ENCODE data around the gene RCVRN.
"Not testable (repeated sequence)": the region's sequence is repeated elsewhere in the genome, so short reads cannot be mapped to it uniquely, and the experiment has no call there.

Gene RCVRN

DNA sequence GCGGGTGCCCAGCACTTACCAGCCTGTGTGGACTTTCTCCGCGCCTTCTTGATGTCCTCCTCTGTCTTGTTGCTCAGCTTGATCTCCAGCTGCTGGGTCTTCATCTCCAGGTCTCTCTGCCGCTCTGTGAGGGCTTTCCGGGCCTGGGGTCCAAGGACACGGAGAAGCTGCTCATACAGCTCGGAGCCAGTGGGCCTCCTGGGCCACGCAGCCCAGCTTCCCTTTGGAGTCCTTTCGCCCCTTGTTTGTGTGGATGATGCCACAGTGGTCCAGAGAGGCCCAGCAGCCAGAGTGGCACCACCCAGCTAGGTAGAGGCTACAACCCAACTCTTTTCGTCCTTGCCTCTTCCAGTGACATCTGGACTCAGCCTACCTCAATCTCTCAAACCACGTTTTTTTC is 20.4 kb upstream of the RCVRN start:
- Histone ChIP-seq H3K4me1 (ENCODE audit: control extremely low read depth in 1 of 4, control insufficient read depth in 4 of 4, insufficient read depth in 4 of 4, low read length in 3 of 4) (no peaks in the 10 kb centered on the region), H3K27me3 (replicated peaks in 2 of 5; ENCODE audit: control insufficient read depth in 4 of 5, insufficient read depth in 5 of 5, low read length in 4 of 5) (no peaks in the 10 kb centered on the region), H3K9me3 (ENCODE audit: control extremely low read depth in 1 of 5, control insufficient read depth in 4 of 5, insufficient read depth in 2 of 5, low read depth in 1 of 5, low read length in 4 of 5) (no peaks in the 10 kb centered on the region), H3K4me3 (ENCODE audit: control insufficient read depth in 1 of 7, extremely low read depth in 1 of 7, insufficient read depth in 4 of 7, low read depth in 2 of 7, low read length in 6 of 7) (no peak overlapping the region), H3K27ac (ENCODE audit: insufficient read depth in 1 of 2, low read depth in 1 of 2, low read length in 2 of 2, poor library complexity in 1 of 2, severe bottlenecking in 2 of 2) (no peak overlapping the region), H3K36me3 (ENCODE audit: control insufficient read depth in 4 of 4, insufficient read depth in 4 of 4, low read length in 3 of 4) (peaks cover 0 to 3% (median 0%) of the 10 kb centered on the region in 4 experiments)
- DNase-seq: no peak
- POLR2A ChIA-PET: no interaction called here
- WGBS (ENCODE audit: insufficient coverage): 97% methylated on average over 11 of the region's 11 CpGs
- CTCF ChIA-PET: interaction anchor here (0.9 to 4.5 kb wide), 11 partner anchors 15 to 421 kb away, joined by 3 to 23 read pairs (median 5); no protein-coding TSS in a partner anchor

DNA sequence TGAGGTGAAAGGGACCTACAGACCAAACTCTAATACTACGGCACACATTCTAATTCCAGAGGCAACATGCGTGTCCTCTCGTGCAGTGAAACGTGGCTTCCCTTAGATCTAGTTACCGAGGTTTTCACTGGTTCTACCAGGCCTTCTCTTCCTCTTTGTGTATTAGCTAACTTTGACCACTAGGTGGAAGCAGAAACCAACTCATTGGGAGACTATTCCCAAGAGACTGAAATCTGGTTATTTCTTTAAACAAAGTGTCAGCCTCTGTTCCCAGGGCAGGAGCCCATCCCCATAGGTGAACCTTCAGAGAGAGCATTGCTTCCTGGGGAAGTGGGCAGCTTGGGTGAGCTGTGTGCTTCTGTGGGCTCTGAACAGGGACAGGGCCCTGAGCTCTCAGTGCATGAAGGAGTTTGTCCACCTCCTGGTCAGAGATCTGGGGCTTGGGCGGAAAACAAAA is 19.7 kb upstream of the RCVRN start:
- Histone ChIP-seq H3K27me3 (replicated peaks in 2 of 5; ENCODE audit: control insufficient read depth in 4 of 5, insufficient read depth in 5 of 5, low read length in 4 of 5) (no peaks in the 10 kb centered on the region), H3K4me3 (ENCODE audit: control insufficient read depth in 1 of 7, extremely low read depth in 1 of 7, insufficient read depth in 4 of 7, low read depth in 2 of 7, low read length in 6 of 7) (no peak overlapping the region), H3K4me1 (ENCODE audit: control extremely low read depth in 1 of 4, control insufficient read depth in 4 of 4, insufficient read depth in 4 of 4, low read length in 3 of 4) (no peaks in the 10 kb centered on the region), H3K36me3 (ENCODE audit: control insufficient read depth in 4 of 4, insufficient read depth in 4 of 4, low read length in 3 of 4) (peaks cover 0 to 5% (median 0%) of the 10 kb centered on the region in 4 experiments), H3K27ac (ENCODE audit: insufficient read depth in 1 of 2, low read depth in 1 of 2, low read length in 2 of 2, poor library complexity in 1 of 2, severe bottlenecking in 2 of 2) (no peak overlapping the region), H3K9me3 (ENCODE audit: control extremely low read depth in 1 of 5, control insufficient read depth in 4 of 5, insufficient read depth in 2 of 5, low read depth in 1 of 5, low read length in 4 of 5) (no peaks in the 10 kb centered on the region)
- peak; percentile 50 to 76 (median 66) for DNase-seq
- ChIA-PET CTCF (interaction anchor here (0.7 to 4.5 kb wide), 13 partner anchors 16 to 369 kb away, joined by 3 to 23 read pairs (median 4); no protein-coding TSS in a partner anchor), POLR2A (no interaction called here)
- 20% methylated on average over 5 of the region's 6 CpGs for WGBS (ENCODE audit: insufficient coverage)

DNA sequence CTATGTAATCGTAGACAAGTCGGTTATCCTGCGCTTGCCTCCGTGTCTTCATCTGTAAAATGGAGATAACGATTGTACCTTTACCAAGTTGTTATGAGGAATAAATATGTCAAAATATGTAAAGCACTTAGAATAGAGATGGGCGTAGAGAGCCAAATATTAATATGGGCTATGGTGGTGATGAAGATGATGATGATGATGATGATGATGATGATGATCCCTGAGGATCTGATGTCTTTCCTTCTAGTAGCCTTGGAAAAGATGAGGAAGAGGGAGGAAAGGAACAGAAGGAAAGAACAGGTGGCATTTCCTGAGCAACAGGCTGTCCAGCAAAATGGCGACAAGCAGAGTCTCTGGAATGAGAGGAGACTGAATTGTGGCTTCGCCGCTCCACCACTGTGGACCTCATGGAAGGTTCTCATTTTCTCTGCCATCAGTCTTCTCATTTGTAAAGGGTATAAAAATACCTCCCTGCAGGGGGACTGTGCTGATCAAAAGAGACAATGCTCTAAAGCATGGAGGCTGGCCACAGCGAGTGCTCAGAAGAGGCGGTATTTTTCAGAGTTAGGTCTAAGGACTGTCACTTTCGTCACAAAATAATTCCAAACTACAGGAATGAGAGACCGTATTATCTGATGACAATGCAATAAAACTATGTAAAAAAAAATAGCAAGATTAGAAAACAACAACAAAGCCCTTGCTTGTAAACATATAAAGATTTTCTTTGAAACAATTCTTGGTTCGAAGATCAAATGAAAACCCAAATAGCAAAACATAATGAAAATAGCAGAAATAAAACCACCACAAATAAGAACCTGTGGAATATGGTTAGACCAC is 17.2 kb upstream of the RCVRN start:
- Histone ChIP-seq H3K9me3 (ENCODE audit: control extremely low read depth in 1 of 5, control insufficient read depth in 4 of 5, insufficient read depth in 2 of 5, low read depth in 1 of 5, low read length in 4 of 5) (no peaks in the 10 kb centered on the region), H3K4me3 (ENCODE audit: control insufficient read depth in 1 of 7, extremely low read depth in 1 of 7, insufficient read depth in 4 of 7, low read depth in 2 of 7, low read length in 6 of 7) (no peak overlapping the region), H3K27me3 (replicated peaks in 2 of 5; ENCODE audit: control insufficient read depth in 4 of 5, insufficient read depth in 5 of 5, low read length in 4 of 5) (no peaks in the 10 kb centered on the region), H3K36me3 (ENCODE audit: control insufficient read depth in 4 of 4, insufficient read depth in 4 of 4, low read length in 3 of 4) (peaks cover 0 to 10% (median 0%) of the 10 kb centered on the region in 4 experiments), H3K4me1 (ENCODE audit: control extremely low read depth in 1 of 4, control insufficient read depth in 4 of 4, insufficient read depth in 4 of 4, low read length in 3 of 4) (no peaks in the 10 kb centered on the region), H3K27ac (ENCODE audit: insufficient read depth in 1 of 2, low read depth in 1 of 2, low read length in 2 of 2, poor library complexity in 1 of 2, severe bottlenecking in 2 of 2) (no peak overlapping the region)
- DNase-seq: no peak
- WGBS (ENCODE audit: insufficient coverage): 100% methylated on average over 6 of the region's 14 CpGs
- CTCF ChIA-PET: interaction anchor here (1.0 kb wide), 1 partner anchor 37 kb away, joined by 3 read pairs; no protein-coding TSS in a partner anchor
- POLR2A ChIA-PET: no interaction called here

DNA sequence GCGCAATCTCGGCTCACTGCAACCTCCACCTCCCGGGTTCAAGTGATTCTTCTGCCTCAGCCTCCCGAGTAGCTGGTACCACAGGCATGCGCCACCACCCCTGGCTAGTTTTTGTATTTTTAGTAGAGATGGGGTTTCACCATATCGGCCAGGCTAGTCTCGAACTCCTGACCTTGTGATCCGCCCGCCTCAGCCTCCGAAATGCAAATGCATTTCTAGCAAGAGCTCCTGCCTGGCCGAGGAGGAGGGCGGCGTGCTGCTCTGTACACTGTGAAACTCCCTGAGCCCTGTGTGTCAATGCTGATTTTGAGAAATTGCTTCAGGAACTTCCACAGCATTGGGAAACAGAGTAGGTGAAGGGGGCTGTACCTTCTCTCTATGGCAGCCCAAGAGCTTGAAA is 16.1 kb upstream of the RCVRN start:
- H3K9me3 ChIP-seq (ENCODE audit: control extremely low read depth in 1 of 5, control insufficient read depth in 4 of 5, insufficient read depth in 2 of 5, low read depth in 1 of 5, low read length in 4 of 5); H3K4me3 ChIP-seq (ENCODE audit: control insufficient read depth in 1 of 7, extremely low read depth in 1 of 7, insufficient read depth in 4 of 7, low read depth in 2 of 7, low read length in 6 of 7); H3K27ac ChIP-seq (ENCODE audit: insufficient read depth in 1 of 2, low read depth in 1 of 2, low read length in 2 of 2, poor library complexity in 1 of 2, severe bottlenecking in 2 of 2); H3K36me3 ChIP-seq (ENCODE audit: control insufficient read depth in 4 of 4, insufficient read depth in 4 of 4, low read length in 3 of 4); DNase-seq; H3K27me3 ChIP-seq (replicated peaks in 2 of 5; ENCODE audit: control insufficient read depth in 4 of 5, insufficient read depth in 5 of 5, low read length in 4 of 5); H3K4me1 ChIP-seq (ENCODE audit: control extremely low read depth in 1 of 4, control insufficient read depth in 4 of 4, insufficient read depth in 4 of 4, low read length in 3 of 4); POLR2A ChIA-PET: not testable (repeated sequence)
- CTCF ChIA-PET: interaction anchor here (1.0 to 1.4 kb wide), 2 partner anchors 9 to 38 kb away, joined by 3 to 5 read pairs; no protein-coding TSS in a partner anchor
- 97% methylated on average over 13 of the region's 13 CpGs for WGBS (ENCODE audit: insufficient coverage)

- H3K4me3 ChIP-seq (ENCODE audit: control insufficient read depth in 1 of 7, extremely low read depth in 1 of 7, insufficient read depth in 4 of 7, low read depth in 2 of 7, low read length in 6 of 7): no peak overlapping the region
- peaks cover 0 to 8% (median 4%) of the 10 kb centered on the region in 4 experiments for H3K36me3 ChIP-seq (ENCODE audit: control insufficient read depth in 4 of 4, insufficient read depth in 4 of 4, low read length in 3 of 4)
- no peak overlapping the region for H3K27ac ChIP-seq (ENCODE audit: insufficient read depth in 1 of 2, low read depth in 1 of 2, low read length in 2 of 2, poor library complexity in 1 of 2, severe bottlenecking in 2 of 2)
- no peak for DNase-seq
- ChIA-PET CTCF (interaction anchor here (2.7 kb wide), 1 partner anchor 12 kb away, joined by 8 read pairs; no protein-coding TSS in a partner anchor), POLR2A (no interaction called here)
- no peaks in the 10 kb centered on the region for H3K27me3 ChIP-seq (replicated peaks in 2 of 5; ENCODE audit: control insufficient read depth in 4 of 5, insufficient read depth in 5 of 5, low read length in 4 of 5)
- WGBS (ENCODE audit: insufficient coverage): 100% methylated on average over 2 of the region's 5 CpGs
- no peaks in the 10 kb centered on the region for H3K9me3 ChIP-seq (ENCODE audit: control extremely low read depth in 1 of 5, control insufficient read depth in 4 of 5, insufficient read depth in 2 of 5, low read depth in 1 of 5, low read length in 4 of 5)
- no peaks in the 10 kb centered on the region for H3K4me1 ChIP-seq (ENCODE audit: control extremely low read depth in 1 of 4, control insufficient read depth in 4 of 4, insufficient read depth in 4 of 4, low read length in 3 of 4)
Observed at GRCh38 chr17:9918804-9919352, 13.8 kb upstream of the RCVRN start.

GRCh38 chr17:9918352-9918751 is 13.3 kb upstream of the RCVRN start:
- DNase-seq: no peak
- 97% methylated on average over 4 of the region's 8 CpGs for WGBS (ENCODE audit: insufficient coverage)
- Histone ChIP-seq H3K9me3 (ENCODE audit: control extremely low read depth in 1 of 5, control insufficient read depth in 4 of 5, insufficient read depth in 2 of 5, low read depth in 1 of 5, low read length in 4 of 5) (no peaks in the 10 kb centered on the region), H3K27me3 (replicated peaks in 2 of 5; ENCODE audit: control insufficient read depth in 4 of 5, insufficient read depth in 5 of 5, low read length in 4 of 5) (no peaks in the 10 kb centered on the region), H3K36me3 (ENCODE audit: control insufficient read depth in 4 of 4, insufficient read depth in 4 of 4, low read length in 3 of 4) (peaks cover 0 to 8% (median 4%) of the 10 kb centered on the region in 4 experiments), H3K4me1 (ENCODE audit: control extremely low read depth in 1 of 4, control insufficient read depth in 4 of 4, insufficient read depth in 4 of 4, low read length in 3 of 4) (no peaks in the 10 kb centered on the region), H3K27ac (ENCODE audit: insufficient read depth in 1 of 2, low read depth in 1 of 2, low read length in 2 of 2, poor library complexity in 1 of 2, severe bottlenecking in 2 of 2) (no peak overlapping the region), H3K4me3 (ENCODE audit: control insufficient read depth in 1 of 7, extremely low read depth in 1 of 7, insufficient read depth in 4 of 7, low read depth in 2 of 7, low read length in 6 of 7) (no peak overlapping the region)
- ChIA-PET CTCF (interaction anchor here (2.7 kb wide), 1 partner anchor 12 kb away, joined by 8 read pairs; no protein-coding TSS in a partner anchor), POLR2A (no interaction called here)

GRCh38 chr17:9917801-9918200 is 12.7 kb upstream of the RCVRN start:
- no peak for DNase-seq
- Histone ChIP-seq H3K27ac (ENCODE audit: insufficient read depth in 1 of 2, low read depth in 1 of 2, low read length in 2 of 2, poor library complexity in 1 of 2, severe bottlenecking in 2 of 2) (no peak overlapping the region), H3K9me3 (ENCODE audit: control extremely low read depth in 1 of 5, control insufficient read depth in 4 of 5, insufficient read depth in 2 of 5, low read depth in 1 of 5, low read length in 4 of 5) (no peaks in the 10 kb centered on the region), H3K4me3 (ENCODE audit: control insufficient read depth in 1 of 7, extremely low read depth in 1 of 7, insufficient read depth in 4 of 7, low read depth in 2 of 7, low read length in 6 of 7) (no peak overlapping the region), H3K36me3 (ENCODE audit: control insufficient read depth in 4 of 4, insufficient read depth in 4 of 4, low read length in 3 of 4) (peaks cover 0 to 8% (median 4%) of the 10 kb centered on the region in 4 experiments), H3K4me1 (ENCODE audit: control extremely low read depth in 1 of 4, control insufficient read depth in 4 of 4, insufficient read depth in 4 of 4, low read length in 3 of 4) (no peaks in the 10 kb centered on the region), H3K27me3 (replicated peaks in 2 of 5; ENCODE audit: control insufficient read depth in 4 of 5, insufficient read depth in 5 of 5, low read length in 4 of 5) (no peaks in the 10 kb centered on the region)
- 91% methylated on average over 18 of the region's 19 CpGs for WGBS (ENCODE audit: insufficient coverage)
- ChIA-PET POLR2A (no interaction called here), CTCF (interaction anchor here (2.7 kb wide), 1 partner anchor 13 kb away, joined by 8 read pairs; no protein-coding TSS in a partner anchor)

Measured in common myeloid progenitor, CD34-positive (primary cell).